ENCODE data around the gene C1orf74. TPM values are rescaled to one million over a fixed set of nuclear protein-coding genes. Genes with fewer than 3 reads are reported as not detected.

Gene C1orf74
- total RNA-seq, 3 donors from 2014 or later (not counting 1 experiment from before 2014, with no cell fraction given), result 0.75 to 0.88 (median 0.80) TPM

- Histone ChIP-seq H3K27ac (ENCODE audit: low read length) (peak overlapping the region; percentile 69), H3K4me3 (ENCODE audit: low read length) (peak overlapping the region; percentile 66), H3K4me1 (ENCODE audit: control insufficient read depth, insufficient read depth, low read length) (peaks cover 53% of the 10 kb centered on the region), H3K9me3 (ENCODE audit: control insufficient read depth, insufficient read depth, low read length) (no peaks in the 10 kb centered on the region), H3K27me3 (ENCODE audit: control insufficient read depth, insufficient read depth, low read length) (no peaks in the 10 kb centered on the region), H3K36me3 (ENCODE audit: control insufficient read depth, insufficient read depth, low read length) (peaks cover 45% of the 10 kb centered on the region)
- no peak overlapping the region for H3K4me3 Mint-ChIP-seq
- no peaks in the 10 kb centered on the region for H3K27me3 Mint-ChIP-seq (ENCODE audit: low read depth in 2 of 2)
- intact Hi-C loops (cut with micrococcal nuclease), result loop anchor here (1.0 kb wide), 1 partner anchor 11 kb away; the partner anchor contains the start of gene TRAF3IP3
- TF ChIP-seq CTCF (IDR thresholded peaks at IDR 0.05), result no peak
- ATAC-seq, result no peak
- peaks cover 17% of the 10 kb centered on the region for H3K36me3 Mint-ChIP-seq
- H3K4me1 Mint-ChIP-seq, result peaks cover 54 to 60% of the 10 kb centered on the region in 2 donors
- H3K9me3 Mint-ChIP-seq, result no peaks in the 10 kb centered on the region
- no peak overlapping the region for H3K27ac Mint-ChIP-seq
- DNase-seq, result peak in 1 of 2 donors; percentile 51
Measured at GRCh38 chr1:209767706-209768105, 16.7 kb downstream of the C1orf74 start.

- intact Hi-C loops (cut with micrococcal nuclease), result no loop called here
- no peaks in the 10 kb centered on the region for H3K27me3 Mint-ChIP-seq (ENCODE audit: low read depth in 2 of 2)
- peak overlapping the region; percentile 69 for H3K27ac ChIP-seq (ENCODE audit: low read length)
- H3K27ac Mint-ChIP-seq, result no peak overlapping the region
- no peak for TF ChIP-seq CTCF (IDR thresholded peaks at IDR 0.05)
- no peaks in the 10 kb centered on the region for H3K9me3 ChIP-seq (ENCODE audit: control insufficient read depth, insufficient read depth, low read length)
- no peak overlapping the region for H3K4me3 ChIP-seq (ENCODE audit: low read length)
- H3K36me3 ChIP-seq (ENCODE audit: control insufficient read depth, insufficient read depth, low read length), result peaks cover 46% of the 10 kb centered on the region
- H3K4me1 ChIP-seq (ENCODE audit: control insufficient read depth, insufficient read depth, low read length), result peaks cover 51% of the 10 kb centered on the region
- DNase-seq (no peak), ATAC-seq (no peak)
- no peaks in the 10 kb centered on the region for H3K27me3 ChIP-seq (ENCODE audit: control insufficient read depth, insufficient read depth, low read length)
- peaks cover 23% of the 10 kb centered on the region for H3K36me3 Mint-ChIP-seq
- H3K9me3 Mint-ChIP-seq, result no peaks in the 10 kb centered on the region
- H3K4me3 Mint-ChIP-seq, result peak overlapping the region; percentile 49
- H3K4me1 Mint-ChIP-seq, result peaks cover 60 to 66% of the 10 kb centered on the region in 2 donors
Measured at GRCh38 chr1:209767096-209767495, 17.3 kb downstream of the C1orf74 start.

- Histone ChIP-seq H3K4me3 (ENCODE audit: low read length) (no peak overlapping the region), H3K27me3 (ENCODE audit: control insufficient read depth, insufficient read depth, low read length) (no peaks in the 10 kb centered on the region), H3K9me3 (ENCODE audit: control insufficient read depth, insufficient read depth, low read length) (no peaks in the 10 kb centered on the region), H3K4me1 (ENCODE audit: control insufficient read depth, insufficient read depth, low read length) (peaks cover 40% of the 10 kb centered on the region), H3K36me3 (ENCODE audit: control insufficient read depth, insufficient read depth, low read length) (peaks cover 55% of the 10 kb centered on the region), H3K27ac (ENCODE audit: low read length) (no peak overlapping the region)
- ATAC-seq, result no peak
- WGBS (ENCODE audit: insufficient coverage), result 54% methylated on average over 2 of the region's 2 CpGs
- DNase-seq, result peak in 1 of 2 donors; percentile 15
- Mint-ChIP-seq H3K27me3 (ENCODE audit: low read depth in 2 of 2) (no peaks in the 10 kb centered on the region), H3K36me3 (peaks cover 34% of the 10 kb centered on the region), H3K4me3 (peak overlapping the region; percentile 19), H3K4me1 (peaks cover 70 to 77% of the 10 kb centered on the region in 2 donors), H3K27ac (no peak overlapping the region), H3K9me3 (no peaks in the 10 kb centered on the region)
- intact Hi-C loops (cut with micrococcal nuclease), result no loop called here
- TF ChIP-seq CTCF (IDR thresholded peaks at IDR 0.05), result no peak
Measured at GRCh38 chr1:209766051-209766450, 18.3 kb downstream of the C1orf74 start.

- Mint-ChIP-seq H3K27ac (peak overlapping the region in 1 of 2 donors; percentile 94), H3K4me1 (peaks cover 78 to 90% of the 10 kb centered on the region in 2 donors)
Measured at GRCh38 chr1:209761011-209761635, 23.2 kb downstream of the C1orf74 start.

More at GRCh38 chr1:209761011-209761635, 23.2 kb downstream of the C1orf74 start:
- intact Hi-C loops (cut with micrococcal nuclease), result no loop called here
- no peak overlapping the region for H3K27ac ChIP-seq (ENCODE audit: low read length)
- H3K9me3 Mint-ChIP-seq, result no peaks in the 10 kb centered on the region
- H3K36me3 ChIP-seq (ENCODE audit: control insufficient read depth, insufficient read depth, low read length), result peaks cover 68% of the 10 kb centered on the region
- H3K36me3 Mint-ChIP-seq, result peaks cover 39% of the 10 kb centered on the region
- no peak for TF ChIP-seq CTCF (IDR thresholded peaks at IDR 0.05)
- no peaks in the 10 kb centered on the region for H3K27me3 Mint-ChIP-seq (ENCODE audit: low read depth in 2 of 2)
- no peaks in the 10 kb centered on the region for H3K9me3 ChIP-seq (ENCODE audit: control insufficient read depth, insufficient read depth, low read length)
- no peaks in the 10 kb centered on the region for H3K27me3 ChIP-seq (ENCODE audit: control insufficient read depth, insufficient read depth, low read length)
- DNase-seq, result no peak
- H3K4me3 ChIP-seq (ENCODE audit: low read length), result no peak overlapping the region
- peaks cover 52% of the 10 kb centered on the region for H3K4me1 ChIP-seq (ENCODE audit: control insufficient read depth, insufficient read depth, low read length)
- no peak for ATAC-seq
- H3K4me3 Mint-ChIP-seq, result peak overlapping the region; percentile 38
